HL-60 (cell line): ENCODE data around the gene NEDD1.

Experiments used
- DNase-seq, 2 experiments: peaks; one replicate each; pipeline ENCODE4 v3.0.0-alpha.2; 2010 to 2020; ENCODE audit warnings: low read depth in 1 of 2, low spot score in 1 of 2
- H3K27ac ChIP-seq: fragments of 250-450 bp; sonication (Bioruptor Pico); replicated peaks from 2 replicates; pipeline ENCODE4 v1.5.1; 2020; ENCODE audit warnings: mild to moderate bottlenecking, moderate library complexity
- H3K27me3 ChIP-seq: fragments of 250-450 bp; sonication (Bioruptor Pico); 2 replicates; pipeline ENCODE4 v1.5.1; 2021; ENCODE audit warnings: mild to moderate bottlenecking, moderate library complexity; ENCODE audit not compliant: insufficient read depth, poor library complexity, severe bottlenecking
- H3K4me3 ChIP-seq: replicated peaks from 2 replicates; pipeline ENCODE4 v1.5.1; 2011; ENCODE audit warnings: mild to moderate bottlenecking, control low read depth, low read length; ENCODE audit not compliant: insufficient read depth
- CTCF ChIP-seq: IDR thresholded peaks from one replicate; pipeline ENCODE4 v1.5.1; 2011; ENCODE audit warnings: low read length, control low read depth, inconsistent platforms; ENCODE audit not compliant: insufficient read depth
- GABPA ChIP-seq: IDR thresholded peaks from 2 replicates; pipeline ENCODE4 v1.6.1; 2012; ENCODE audit warnings: low read depth
- POLR2AphosphoS5 ChIP-seq: IDR thresholded peaks from 2 replicates; pipeline ENCODE4 v1.6.1; 2012; ENCODE audit warnings: low read depth
- REST ChIP-seq: IDR thresholded peaks from 2 replicates; pipeline ENCODE4 v1.6.1; 2012; ENCODE audit warnings: low read depth; ENCODE audit not compliant: insufficient replicate concordance
- SPI1 ChIP-seq: IDR thresholded peaks from 2 replicates; pipeline ENCODE4 v1.6.1; 2012; ENCODE audit warnings: low read depth, mild to moderate bottlenecking, borderline replicate concordance

NEDD1 gene

DNA sequence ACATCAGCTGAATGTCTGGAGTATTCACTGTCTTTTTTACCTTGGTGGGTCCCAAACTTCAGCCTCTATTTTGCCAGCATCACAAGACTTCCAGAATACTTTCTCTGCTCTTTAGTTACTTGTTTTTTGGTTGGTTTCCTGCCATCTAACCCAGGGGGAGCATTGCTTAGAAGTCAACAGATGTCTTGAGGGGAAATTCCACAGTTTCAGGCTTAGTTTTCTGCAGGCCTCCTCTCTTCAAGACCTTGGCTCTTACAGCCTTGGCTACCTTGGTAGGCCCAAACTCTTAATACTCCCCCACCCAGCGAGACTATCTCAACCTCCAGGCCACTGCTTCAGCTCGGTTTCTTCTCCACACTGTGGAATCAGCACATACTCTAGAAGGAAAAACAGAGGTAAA, 41.7 kb downstream of the NEDD1 start:
- TF ChIP-seq CTCF: no peak
- H3K27ac ChIP-seq: no peak overlapping the region
- no peak overlapping the region for H3K4me3 ChIP-seq
- DNase-seq: no peak
- no peaks in the 10 kb centered on the region for H3K27me3 ChIP-seq

- Histone ChIP-seq H3K4me3 (no peak overlapping the region), H3K27ac (no peak overlapping the region), H3K27me3 (peaks cover 5% of the 10 kb centered on the region)
- DNase-seq: no peak
- TF ChIP-seq CTCF (no peak), SPI1 (no peak), GABPA (no peak), POLR2AphosphoS5 (no peak), REST (no peak)
Measured at GRCh38 chr12:96979532-96979931, 72.5 kb downstream of the NEDD1 start.

- no peak overlapping the region for H3K27ac ChIP-seq
- DNase-seq: no peak
- TF ChIP-seq REST (no peak), CTCF (no peak), SPI1 (no peak), POLR2AphosphoS5 (no peak), GABPA (no peak)
- no peak overlapping the region for H3K4me3 ChIP-seq
- H3K27me3 ChIP-seq: peaks cover 5% of the 10 kb centered on the region
Measured at GRCh38 chr12:96980991-96981414, 73.9 kb downstream of the NEDD1 start.

GRCh38 chr12:96981911-96982310, 74.9 kb downstream of the NEDD1 start:
- Histone ChIP-seq H3K27me3 (peaks cover 8% of the 10 kb centered on the region), H3K27ac (no peak overlapping the region), H3K4me3 (no peak overlapping the region)
- no peak for TF ChIP-seq SPI1
- no peak for DNase-seq
